Measurements from ENCODE around the gene RCOR1. TPM values are rescaled to one million over a fixed set of nuclear protein-coding genes. Genes with fewer than 3 reads are reported as not detected.

The RCOR1 gene
- total and polyA plus RNA-seq, 8 donors: 33.2 to 80.3 (median 63.6) TPM

GRCh38 chr14:102604183-102604582, 11.7 kb downstream of the RCOR1 start:
- TF ChIP-seq, protein P1, sequence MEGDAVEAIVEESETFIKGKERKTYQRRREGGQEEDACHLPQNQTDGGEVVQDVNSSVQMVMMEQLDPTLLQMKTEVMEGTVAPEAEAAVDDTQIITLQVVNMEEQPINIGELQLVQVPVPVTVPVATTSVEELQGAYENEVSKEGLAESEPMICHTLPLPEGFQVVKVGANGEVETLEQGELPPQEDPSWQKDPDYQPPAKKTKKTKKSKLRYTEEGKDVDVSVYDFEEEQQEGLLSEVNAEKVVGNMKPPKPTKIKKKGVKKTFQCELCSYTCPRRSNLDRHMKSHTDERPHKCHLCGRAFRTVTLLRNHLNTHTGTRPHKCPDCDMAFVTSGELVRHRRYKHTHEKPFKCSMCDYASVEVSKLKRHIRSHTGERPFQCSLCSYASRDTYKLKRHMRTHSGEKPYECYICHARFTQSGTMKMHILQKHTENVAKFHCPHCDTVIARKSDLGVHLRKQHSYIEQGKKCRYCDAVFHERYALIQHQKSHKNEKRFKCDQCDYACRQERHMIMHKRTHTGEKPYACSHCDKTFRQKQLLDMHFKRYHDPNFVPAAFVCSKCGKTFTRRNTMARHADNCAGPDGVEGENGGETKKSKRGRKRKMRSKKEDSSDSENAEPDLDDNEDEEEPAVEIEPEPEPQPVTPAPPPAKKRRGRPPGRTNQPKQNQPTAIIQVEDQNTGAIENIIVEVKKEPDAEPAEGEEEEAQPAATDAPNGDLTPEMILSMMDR (IDR thresholded peaks at IDR 0.05): no peak
- no peak for DNase-seq
- Histone ChIP-seq H3K27ac (peak overlapping the region in 1 of 2 donors; percentile 48), H3K4me3 (no peak overlapping the region), H3K27me3 (no peaks in the 10 kb centered on the region), H3K9me3 (no peaks in the 10 kb centered on the region), H3K36me3 (peaks cover 0 to 6% of the 10 kb centered on the region in 2 donors), H3K4me1 (peaks cover 0 to 71% of the 10 kb centered on the region in 2 donors)
- ATAC-seq: no peak
- intact Hi-C loops (cut with DNase I): no loop called here

DNA sequence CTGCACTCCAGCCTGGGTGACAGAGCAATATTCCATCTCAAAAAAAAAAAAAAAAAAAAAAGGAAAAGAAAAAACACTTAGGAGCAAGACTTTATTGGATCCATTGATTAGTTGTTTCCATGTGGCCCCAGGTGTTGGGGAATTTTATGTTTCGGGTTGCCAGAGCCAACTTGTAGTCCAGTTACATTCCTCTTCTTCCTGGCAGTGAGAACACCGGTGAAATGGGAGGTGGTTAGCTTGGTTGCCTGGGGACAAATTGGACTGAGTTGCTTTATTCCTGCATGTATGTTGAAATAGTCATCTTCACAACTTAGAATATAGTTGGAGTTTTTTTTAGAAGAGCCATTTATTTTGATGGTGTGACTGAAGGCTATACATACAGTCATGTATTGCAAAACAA, 12.6 kb downstream of the RCOR1 start:
- Histone ChIP-seq H3K9me3 (no peaks in the 10 kb centered on the region), H3K27ac (peak overlapping the region in 1 of 2 donors; percentile 48), H3K4me3 (no peak overlapping the region), H3K4me1 (peaks cover 0 to 63% of the 10 kb centered on the region in 2 donors), H3K27me3 (no peaks in the 10 kb centered on the region), H3K36me3 (peaks cover 0 to 2% of the 10 kb centered on the region in 2 donors)
- DNase-seq: no peak
- peak; percentile 29 for ATAC-seq
- intact Hi-C loops (cut with DNase I): no loop called here
- TF ChIP-seq, protein P1 (IDR thresholded peaks at IDR 0.05): no peak

- TF ChIP-seq, protein P1 (IDR thresholded peaks at IDR 0.05): no peak
- Histone ChIP-seq H3K9me3 (no peaks in the 10 kb centered on the region), H3K36me3 (no peaks in the 10 kb centered on the region), H3K27ac (no peak overlapping the region), H3K27me3 (no peaks in the 10 kb centered on the region), H3K4me1 (peaks cover 0 to 58% of the 10 kb centered on the region in 2 donors), H3K4me3 (no peak overlapping the region)
- intact Hi-C loops (cut with DNase I): no loop called here
- no peak for ATAC-seq
- no peak for DNase-seq
Measured at GRCh38 chr14:102606296-102606695, 13.8 kb downstream of the RCOR1 start.

DNA sequence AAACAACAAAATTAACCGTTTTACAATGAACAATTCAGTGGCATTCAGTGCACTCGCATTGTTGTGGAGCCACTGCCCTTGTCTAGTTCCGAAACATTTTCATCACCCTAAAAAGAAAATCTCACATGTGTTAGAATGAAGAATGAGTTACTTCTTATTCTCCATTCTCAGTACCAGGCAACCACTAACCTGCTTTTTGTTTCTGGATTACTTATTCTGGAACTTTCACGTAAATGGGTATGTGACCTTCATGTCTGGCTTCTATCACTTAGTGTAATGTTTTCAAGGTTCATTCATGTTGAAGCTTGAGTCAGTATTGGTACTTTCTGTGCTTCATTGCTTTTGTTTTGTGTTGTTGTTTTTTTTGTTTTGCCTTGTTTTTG, 15.6 kb downstream of the RCOR1 start:
- ATAC-seq (no peak), DNase-seq (no peak)
- Histone ChIP-seq H3K4me1 (peaks cover 0 to 42% of the 10 kb centered on the region in 2 donors), H3K4me3 (no peak overlapping the region), H3K27ac (no peak overlapping the region), H3K9me3 (no peaks in the 10 kb centered on the region), H3K27me3 (no peaks in the 10 kb centered on the region), H3K36me3 (no peaks in the 10 kb centered on the region)
- intact Hi-C loops (cut with DNase I): no loop called here
- TF ChIP-seq, protein P1 (IDR thresholded peaks at IDR 0.05): no peak

GRCh38 chr14:102610968-102611811, 18.7 kb downstream of the RCOR1 start:
- intact Hi-C loops (cut with DNase I): no loop called here
- Histone ChIP-seq H3K27me3 (no peaks in the 10 kb centered on the region), H3K36me3 (no peaks in the 10 kb centered on the region), H3K4me1 (peaks cover 0 to 12% of the 10 kb centered on the region in 2 donors), H3K4me3 (no peak overlapping the region), H3K27ac (no peak overlapping the region), H3K9me3 (no peaks in the 10 kb centered on the region)
- ATAC-seq (no peak), DNase-seq (no peak)
- TF ChIP-seq, protein P1 (IDR thresholded peaks at IDR 0.05): no peak

Measured in left lung (tissue), 10 donors.